Astrocyte (in vitro differentiated cells and primary cell): ENCODE data around the gene USP49. TPM values are rescaled to one million over a fixed set of nuclear protein-coding genes. Genes with fewer than 3 reads are reported as not detected.

Source experiments
- DNase-seq: peaks from one replicate; pipeline ENCODE4 v3.0.0-alpha.2; 2010; ENCODE audit warnings: low read depth
- FAIRE-seq: peaks from 2 replicates; lab custom pipeline; 2011; peaks lifted over from hg19 to GRCh38; lab: Jason Lieb, UNC
- H2AFZ ChIP-seq: 2 replicates; pipeline ENCODE4 v1.6.0; 2012; ENCODE audit warnings: low read depth, low read length, inconsistent platforms
- H3K27ac ChIP-seq: 2 replicates; pipeline ENCODE4 v1.5.1; 2011; ENCODE audit warnings: low read depth, low read length, inconsistent platforms
- H3K27me3 ChIP-seq: 2 replicates; pipeline ENCODE4 v1.6.0; 2011; ENCODE audit warnings: low read length, inconsistent platforms; ENCODE audit not compliant: insufficient read depth
- H3K36me3 ChIP-seq: 2 replicates; pipeline ENCODE4 v1.5.1; 2011; ENCODE audit warnings: low read length, inconsistent platforms; ENCODE audit not compliant: insufficient read depth
- H3K4me1 ChIP-seq: 2 replicates; pipeline ENCODE4 v1.5.1; 2011; ENCODE audit warnings: low read length, inconsistent platforms; ENCODE audit not compliant: insufficient read depth
- H3K4me2 ChIP-seq: 2 replicates; pipeline ENCODE4 v1.6.0; 2012; ENCODE audit warnings: low read length, inconsistent platforms
- H3K4me3 ChIP-seq: 2 replicates; pipeline ENCODE4 v1.5.1; 2011; ENCODE audit warnings: low read depth, mild to moderate bottlenecking, low read length, inconsistent platforms; ENCODE audit not compliant: insufficient read depth
- H3K79me2 ChIP-seq: 2 replicates; pipeline ENCODE4 v1.6.0; 2012; ENCODE audit warnings: mild to moderate bottlenecking, low read length, inconsistent platforms; ENCODE audit not compliant: insufficient read depth
- H3K9ac ChIP-seq: 2 replicates; pipeline ENCODE4 v1.6.0; 2012; ENCODE audit warnings: mild to moderate bottlenecking, low read length, inconsistent platforms
- H3K9me3 ChIP-seq: 2 replicates; pipeline ENCODE4 v1.5.1; 2012; ENCODE audit warnings: low read depth, mild to moderate bottlenecking, low read length, inconsistent platforms; ENCODE audit not compliant: insufficient read depth
- H4K20me1 ChIP-seq: 2 replicates; pipeline ENCODE4 v1.6.0; 2012; ENCODE audit warnings: low read length, inconsistent platforms; ENCODE audit not compliant: insufficient read depth
- H3K27ac Mint-ChIP-seq: one replicate; pipeline ENCODE4 v1.8.0; 2021; ENCODE audit warnings: mild to moderate bottlenecking, mixed read lengths; ENCODE audit not compliant: unreplicated experiment
- H3K27me3 Mint-ChIP-seq: one replicate; pipeline ENCODE4 v1.8.0; 2021; ENCODE audit warnings: low read depth, mixed read lengths; ENCODE audit not compliant: unreplicated experiment
- H3K36me3 Mint-ChIP-seq: one replicate; pipeline ENCODE4 v1.8.0; 2021; ENCODE audit warnings: low read depth, mixed read lengths; ENCODE audit not compliant: unreplicated experiment
- H3K4me1 Mint-ChIP-seq: one replicate; pipeline ENCODE4 v1.8.0; 2021; ENCODE audit warnings: low read depth, mixed read lengths; ENCODE audit not compliant: unreplicated experiment
- H3K4me3 Mint-ChIP-seq: one replicate; pipeline ENCODE4 v1.8.0; 2021; ENCODE audit warnings: mild to moderate bottlenecking, moderate library complexity, mixed read lengths; ENCODE audit not compliant: unreplicated experiment
- H3K9me3 Mint-ChIP-seq: one replicate; pipeline ENCODE4 v1.8.0; 2021; ENCODE audit warnings: mild to moderate bottlenecking, mixed read lengths; ENCODE audit not compliant: unreplicated experiment
- CTCF ChIP-seq: IDR thresholded peaks from 2 replicates; pipeline ENCODE4 v1.5.1; 2011; ENCODE audit warnings: low read depth, mild to moderate bottlenecking, inconsistent platforms, low read length, moderate library complexity; ENCODE audit not compliant: insufficient read depth
- EZH2 ChIP-seq: IDR thresholded peaks from 2 replicates; pipeline ENCODE4 v1.6.1; 2012; ENCODE audit warnings: mild to moderate bottlenecking, low read length, inconsistent platforms; ENCODE audit not compliant: insufficient read depth
- total RNA-seq: library from RNA; stranded (reverse); gene quantifications from 2 replicates; pipeline ENCODE4 v1.2.1, GENCODE V29; 2021

Gene USP49
- total RNA-seq, 1 donor from 2014 or later = 5.5 TPM

- FAIRE-seq (no peak), DNase-seq (no peak)
- Mint-ChIP-seq H3K27ac (no peak overlapping the region), H3K27me3 (no peaks in the 10 kb centered on the region), H3K36me3 (peaks cover 4% of the 10 kb centered on the region), H3K4me3 (peak overlapping the region; percentile 99), H3K4me1 (peaks cover 20% of the 10 kb centered on the region), H3K9me3 (no peaks in the 10 kb centered on the region)
- H3K27ac ChIP-seq = no peak overlapping the region
- no peaks in the 10 kb centered on the region for H3K27me3 ChIP-seq
- H3K4me2 ChIP-seq = peak overlapping the region; percentile 99
- H3K9ac ChIP-seq = peak overlapping the region; percentile 97
- peak overlapping the region; percentile 88 for H3K4me3 ChIP-seq
- peaks cover 16% of the 10 kb centered on the region for H3K36me3 ChIP-seq
- peak overlapping the region; percentile 54 for H2AFZ ChIP-seq
- H3K9me3 ChIP-seq = no peaks in the 10 kb centered on the region
- TF ChIP-seq CTCF = no peak
- peaks cover 16% of the 10 kb centered on the region for H4K20me1 ChIP-seq
- H3K4me1 ChIP-seq = peaks cover 10% of the 10 kb centered on the region
- peaks cover 20% of the 10 kb centered on the region for H3K79me2 ChIP-seq
Observed at GRCh38 chr6:41785689-41786450, 109.3 kb downstream of the USP49 start.

GRCh38 chr6:41785254-41785653 is 109.9 kb downstream of the USP49 start:
- H3K9me3 ChIP-seq = no peaks in the 10 kb centered on the region
- Mint-ChIP-seq H3K27ac (no peak overlapping the region), H3K9me3 (no peaks in the 10 kb centered on the region), H3K36me3 (peaks cover 4% of the 10 kb centered on the region), H3K4me3 (peak overlapping the region; percentile 75), H3K27me3 (no peaks in the 10 kb centered on the region), H3K4me1 (peaks cover 20% of the 10 kb centered on the region)
- H3K4me3 ChIP-seq = no peak overlapping the region
- H2AFZ ChIP-seq = no peak overlapping the region
- H3K4me1 ChIP-seq = peaks cover 12% of the 10 kb centered on the region
- TF ChIP-seq CTCF (no peak), EZH2 (no peak)
- no peak overlapping the region for H3K9ac ChIP-seq
- H3K4me2 ChIP-seq = peak overlapping the region; percentile 99
- no peak for DNase-seq
- H3K27ac ChIP-seq = no peak overlapping the region
- H4K20me1 ChIP-seq = peaks cover 16% of the 10 kb centered on the region
- H3K79me2 ChIP-seq = peaks cover 20% of the 10 kb centered on the region
- H3K27me3 ChIP-seq = no peaks in the 10 kb centered on the region
- peaks cover 10% of the 10 kb centered on the region for H3K36me3 ChIP-seq
- FAIRE-seq = no peak

- Histone ChIP-seq H3K79me2 (peaks cover 20% of the 10 kb centered on the region), H2AFZ (no peak overlapping the region), H3K27me3 (no peaks in the 10 kb centered on the region), H3K9me3 (no peaks in the 10 kb centered on the region), H3K36me3 (peaks cover 7% of the 10 kb centered on the region), H4K20me1 (peaks cover 16% of the 10 kb centered on the region), H3K4me1 (peaks cover 12% of the 10 kb centered on the region), H3K27ac (no peak overlapping the region), H3K4me2 (no peak overlapping the region), H3K9ac (no peak overlapping the region), H3K4me3 (no peak overlapping the region)
- Mint-ChIP-seq H3K36me3 (peaks cover 4% of the 10 kb centered on the region), H3K27ac (no peak overlapping the region), H3K4me3 (peak overlapping the region; percentile 75), H3K27me3 (no peaks in the 10 kb centered on the region), H3K4me1 (peaks cover 15% of the 10 kb centered on the region), H3K9me3 (no peaks in the 10 kb centered on the region)
- TF ChIP-seq EZH2 (no peak), CTCF (no peak)
- DNase-seq = no peak
- no peak for FAIRE-seq
Observed at GRCh38 chr6:41784581-41785171, 110.5 kb downstream of the USP49 start.
